BE2C (cell line): Measurements from ENCODE around the gene PCCB.

ENCODE experiments used
- DNase-seq: peaks from one replicate; pipeline ENCODE4 v3.0.0-alpha.2; 2020
- H3K27me3 ChIP-seq: fragments of 250-450 bp; sonication (Bioruptor Pico); 2 replicates; pipeline ENCODE4 v1.5.1; 2020; ENCODE audit warnings: mild to moderate bottlenecking
- H3K36me3 ChIP-seq: fragments of 250-450 bp; sonication (Bioruptor Pico); 2 replicates; pipeline ENCODE4 v1.5.1; 2020; ENCODE audit warnings: mild to moderate bottlenecking
- H3K4me1 ChIP-seq: fragments of 250-450 bp; sonication (Bioruptor Pico); 2 replicates; pipeline ENCODE4 v1.5.1; 2020
- H3K4me3 ChIP-seq: 2 replicates; pipeline ENCODE4 v1.5.1; 2011; ENCODE audit warnings: low read depth, low read length
- H3K9me3 ChIP-seq: fragments of 250-450 bp; sonication (Bioruptor Pico); 2 replicates; pipeline ENCODE4 v1.5.1; 2020
- TF ChIP-seq, protein P1 (sequence below): IDR thresholded peaks from 2 replicates; pipeline ENCODE4 v1.5.1; 2012; ENCODE audit warnings: mild to moderate bottlenecking, low read depth, low read length

The PCCB gene

DNA sequence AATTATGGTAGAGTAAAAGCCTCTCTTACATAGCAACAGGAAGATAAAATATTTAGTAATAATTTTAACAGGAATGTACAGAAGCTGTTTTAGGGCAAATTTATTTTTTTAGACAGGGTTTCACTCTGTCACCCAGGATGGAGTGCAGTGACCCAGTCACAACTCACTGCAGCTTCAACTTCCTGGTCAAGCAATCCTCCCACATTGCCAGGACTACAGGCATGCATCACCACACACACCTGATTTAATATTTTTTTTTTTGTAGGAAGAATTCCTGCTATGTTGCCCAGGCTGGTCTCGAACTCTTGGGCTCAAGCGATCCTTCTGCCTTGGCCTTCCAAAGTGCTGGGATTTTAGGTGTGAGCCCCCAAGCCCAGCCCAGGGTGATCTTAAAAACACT, 61.1 kb downstream of the PCCB start:
- no peaks in the 10 kb centered on the region; the same call in 1 of the 2 replicates for H3K36me3 ChIP-seq
- H3K27me3 ChIP-seq: no peaks in the 10 kb centered on the region
- no peaks in the 10 kb centered on the region for H3K9me3 ChIP-seq
- TF ChIP-seq, protein P1, sequence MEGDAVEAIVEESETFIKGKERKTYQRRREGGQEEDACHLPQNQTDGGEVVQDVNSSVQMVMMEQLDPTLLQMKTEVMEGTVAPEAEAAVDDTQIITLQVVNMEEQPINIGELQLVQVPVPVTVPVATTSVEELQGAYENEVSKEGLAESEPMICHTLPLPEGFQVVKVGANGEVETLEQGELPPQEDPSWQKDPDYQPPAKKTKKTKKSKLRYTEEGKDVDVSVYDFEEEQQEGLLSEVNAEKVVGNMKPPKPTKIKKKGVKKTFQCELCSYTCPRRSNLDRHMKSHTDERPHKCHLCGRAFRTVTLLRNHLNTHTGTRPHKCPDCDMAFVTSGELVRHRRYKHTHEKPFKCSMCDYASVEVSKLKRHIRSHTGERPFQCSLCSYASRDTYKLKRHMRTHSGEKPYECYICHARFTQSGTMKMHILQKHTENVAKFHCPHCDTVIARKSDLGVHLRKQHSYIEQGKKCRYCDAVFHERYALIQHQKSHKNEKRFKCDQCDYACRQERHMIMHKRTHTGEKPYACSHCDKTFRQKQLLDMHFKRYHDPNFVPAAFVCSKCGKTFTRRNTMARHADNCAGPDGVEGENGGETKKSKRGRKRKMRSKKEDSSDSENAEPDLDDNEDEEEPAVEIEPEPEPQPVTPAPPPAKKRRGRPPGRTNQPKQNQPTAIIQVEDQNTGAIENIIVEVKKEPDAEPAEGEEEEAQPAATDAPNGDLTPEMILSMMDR: no peak
- H3K4me1 ChIP-seq: no peaks in the 10 kb centered on the region
- H3K4me3 ChIP-seq: no peak overlapping the region
- no peak for DNase-seq

DNA sequence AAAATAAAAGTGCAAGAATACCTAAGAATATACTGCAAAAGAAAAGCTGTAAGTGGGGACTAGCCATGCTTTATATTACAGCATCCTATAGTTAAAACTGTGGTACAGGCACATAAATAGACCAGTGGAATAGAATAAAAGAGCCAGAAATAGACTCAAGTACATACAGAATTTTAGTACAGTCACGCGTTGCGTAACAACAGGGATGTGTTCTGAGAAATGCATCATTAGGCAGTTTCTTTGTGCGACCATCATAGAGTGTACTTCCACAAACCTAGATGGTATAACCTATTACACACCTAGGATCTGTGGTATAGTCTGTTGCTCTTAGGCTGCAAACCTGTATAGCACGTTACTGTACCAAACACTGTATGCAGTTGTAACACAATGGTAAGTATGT, 61.8 kb downstream of the PCCB start:
- DNase-seq: no peak
- H3K9me3 ChIP-seq: no peaks in the 10 kb centered on the region
- TF ChIP-seq, protein P1: no peak

DNA sequence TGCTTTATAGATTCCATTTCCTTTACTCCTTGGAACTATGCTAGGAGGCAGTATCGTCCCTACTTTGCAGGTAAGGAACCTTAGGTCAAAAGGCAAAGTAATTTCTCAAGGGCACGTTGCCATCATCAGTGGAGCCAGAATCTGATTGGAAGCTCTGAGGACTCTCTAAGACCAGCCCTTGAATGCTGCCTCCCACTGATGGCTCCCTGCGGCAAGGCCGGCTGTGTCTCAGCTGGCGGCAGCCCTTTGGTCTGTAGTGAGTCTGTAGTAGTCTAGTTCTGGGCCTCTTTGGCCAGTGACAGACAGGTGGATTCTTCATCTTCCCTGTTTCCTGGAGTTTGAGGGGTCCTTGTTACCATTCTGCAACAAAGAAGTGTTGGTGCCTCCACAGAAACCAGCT, 76.2 kb downstream of the PCCB start:
- H3K36me3 ChIP-seq: peaks cover 6% of the 10 kb centered on the region
- DNase-seq: no peak
- peaks cover 4% of the 10 kb centered on the region; the same call in 1 of the 2 replicates for H3K4me1 ChIP-seq
- no peaks in the 10 kb centered on the region for H3K27me3 ChIP-seq
- TF ChIP-seq, protein P1: no peak
- H3K4me3 ChIP-seq: no peak overlapping the region
- H3K9me3 ChIP-seq: no peaks in the 10 kb centered on the region

More for the DNA sequence above, 61.8 kb downstream of the PCCB start:
- no peak overlapping the region for H3K4me3 ChIP-seq
- H3K27me3 ChIP-seq: no peaks in the 10 kb centered on the region
- no peaks in the 10 kb centered on the region for H3K4me1 ChIP-seq
- H3K36me3 ChIP-seq: no peaks in the 10 kb centered on the region; the same call in 1 of the 2 replicates

DNA sequence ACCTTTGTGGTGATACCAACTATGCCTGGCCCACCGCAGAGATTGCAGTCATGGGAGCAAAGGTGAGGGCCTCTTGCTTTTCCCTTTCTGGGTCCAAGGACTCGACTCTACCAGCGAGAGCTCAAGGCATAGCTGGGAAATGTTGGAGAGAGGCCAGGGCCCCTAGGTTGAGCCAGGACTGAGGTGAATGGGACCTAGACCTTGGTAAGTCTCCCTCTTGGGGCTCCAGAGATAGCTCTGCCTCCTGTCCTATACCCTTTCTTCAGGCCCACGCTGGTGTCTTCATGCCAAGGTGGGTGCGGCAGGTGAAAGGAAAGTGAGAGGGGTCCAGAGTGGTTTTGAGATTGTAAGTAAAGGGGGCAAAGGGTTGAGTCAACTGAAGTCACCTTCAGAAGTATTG, 77.5 kb downstream of the PCCB start:
- Histone ChIP-seq H3K9me3 (no peaks in the 10 kb centered on the region), H3K4me3 (no peak overlapping the region), H3K27me3 (no peaks in the 10 kb centered on the region), H3K36me3 (peaks cover 6% of the 10 kb centered on the region), H3K4me1 (peaks cover 4% of the 10 kb centered on the region; the same call in 1 of the 2 replicates)
- TF ChIP-seq, protein P1: no peak
- no peak for DNase-seq

DNA sequence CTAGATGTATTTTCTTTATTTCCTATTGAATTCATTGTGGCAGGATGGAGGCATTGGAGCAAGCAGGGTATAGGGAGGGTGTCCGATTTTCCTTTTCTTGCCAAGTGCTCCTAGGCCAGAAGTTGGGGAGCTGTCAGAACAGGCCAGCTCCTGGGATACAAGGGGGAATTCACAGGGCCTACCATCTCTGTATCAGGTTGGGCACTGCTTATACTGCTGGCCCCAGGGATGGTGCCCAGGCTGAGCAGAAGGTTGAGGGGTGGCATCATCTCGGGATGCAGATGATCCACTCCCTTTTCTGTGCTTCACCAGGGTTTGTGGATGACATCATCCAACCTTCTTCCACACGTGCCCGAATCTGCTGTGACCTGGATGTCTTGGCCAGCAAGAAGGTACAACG, 79.5 kb downstream of the PCCB start:
- H3K27me3 ChIP-seq: no peaks in the 10 kb centered on the region
- no peak for DNase-seq
- H3K4me3 ChIP-seq: no peak overlapping the region
- H3K9me3 ChIP-seq: no peaks in the 10 kb centered on the region
- TF ChIP-seq, protein P1: no peak
- H3K4me1 ChIP-seq: peaks cover 4% of the 10 kb centered on the region; the same call in 1 of the 2 replicates
- H3K36me3 ChIP-seq: peaks cover 10% of the 10 kb centered on the region

DNA sequence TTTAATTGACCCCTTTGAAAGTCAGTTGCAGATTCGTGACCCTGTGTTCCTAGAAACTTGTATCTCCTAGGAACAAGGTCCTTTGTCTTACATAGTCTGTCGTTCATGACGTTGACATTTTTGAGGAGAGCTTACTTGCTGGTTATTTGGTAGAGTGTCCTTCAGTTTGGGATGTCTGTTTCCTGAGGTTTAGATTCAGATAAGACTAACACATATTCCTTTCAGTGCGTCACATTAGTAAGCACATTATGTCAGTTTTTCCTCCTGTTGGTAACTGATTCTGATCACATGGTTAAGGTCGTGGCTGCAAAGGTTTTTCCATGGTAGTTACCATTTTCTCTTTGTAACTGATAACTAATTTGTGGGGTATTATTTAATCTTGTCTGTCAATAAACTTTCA, 80.8 kb downstream of the PCCB start:
- no peak for DNase-seq
- H3K27me3 ChIP-seq: no peaks in the 10 kb centered on the region
- H3K9me3 ChIP-seq: no peaks in the 10 kb centered on the region
- peaks cover 4% of the 10 kb centered on the region; the same call in 1 of the 2 replicates for H3K4me1 ChIP-seq
- TF ChIP-seq, protein P1: no peak
- H3K4me3 ChIP-seq: no peak overlapping the region
- peaks cover 16% of the 10 kb centered on the region for H3K36me3 ChIP-seq
